ENCODE measurements around the gene PKNOX2.

The PKNOX2 gene

GRCh38 chr11:125422681-125423080, 258.1 kb downstream of the PKNOX2 start:
- DNase-seq: no peak

GRCh38 chr11:125423247-125423849, 258.8 kb downstream of the PKNOX2 start:
- DNase-seq: peak; percentile 11

- DNase-seq: no peak
These were observed 261.1 kb downstream of the PKNOX2 start for GRCh38 chr11:125425601-125426000.

GRCh38 chr11:125426818-125427528, 262.4 kb downstream of the PKNOX2 start:
- DNase-seq: no peak

- DNase-seq: no peak
These were observed 264.1 kb downstream of the PKNOX2 start for GRCh38 chr11:125428486-125429173.

GRCh38 chr11:125429174-125429707, 264.7 kb downstream of the PKNOX2 start:
- peak; percentile 17 for DNase-seq

GRCh38 chr11:125429807-125430678, 265.5 kb downstream of the PKNOX2 start:
- DNase-seq: no peak

- DNase-seq: no peak
These were observed 266.5 kb downstream of the PKNOX2 start for GRCh38 chr11:125431009-125431408.

GRCh38 chr11:125431481-125431880, 266.9 kb downstream of the PKNOX2 start:
- DNase-seq: no peak

GRCh38 chr11:125433454-125434121, 269.0 kb downstream of the PKNOX2 start:
- no peak for DNase-seq

- DNase-seq: no peak
These were observed 271.1 kb downstream of the PKNOX2 start for GRCh38 chr11:125435461-125436238.

GRCh38 chr11:125441648-125442410, 277.3 kb downstream of the PKNOX2 start:
- DNase-seq: no peak

GRCh38 chr11:125442946-125443345, 278.4 kb downstream of the PKNOX2 start:
- DNase-seq: no peak

GRCh38 chr11:125443767-125444311, 279.3 kb downstream of the PKNOX2 start:
- no peak for DNase-seq

- DNase-seq: no peak
These were observed 281.2 kb downstream of the PKNOX2 start for GRCh38 chr11:125445731-125446130.

- DNase-seq: no peak
These were observed 281.7 kb downstream of the PKNOX2 start for GRCh38 chr11:125446279-125446678.

GRCh38 chr11:125447721-125448120, 283.2 kb downstream of the PKNOX2 start:
- DNase-seq: no peak

GRCh38 chr11:125448136-125448535, 283.6 kb downstream of the PKNOX2 start:
- DNase-seq: no peak

- DNase-seq: no peak
These were observed 285.0 kb downstream of the PKNOX2 start for GRCh38 chr11:125449565-125449964.

- DNase-seq: no peak
These were observed 287.0 kb downstream of the PKNOX2 start for GRCh38 chr11:125451400-125452124.

Measured in CD4-positive, alpha-beta T cell treated with Interleukin-4 for 4 hours (primary cell).